NCI-H2227 treated with DMSO at 0.1 percent for 48 hours (cell line): ENCODE data around the gene CD72.
"Not testable (repeated sequence)": the region's sequence is repeated elsewhere in the genome, so short reads cannot be mapped to it uniquely, and the experiment has no call there.

ENCODE experiments used
- DNase-seq: peaks from one replicate; lab custom pipeline; 2025; lab: John Stamatoyannopoulos, UW

The CD72 gene

DNA sequence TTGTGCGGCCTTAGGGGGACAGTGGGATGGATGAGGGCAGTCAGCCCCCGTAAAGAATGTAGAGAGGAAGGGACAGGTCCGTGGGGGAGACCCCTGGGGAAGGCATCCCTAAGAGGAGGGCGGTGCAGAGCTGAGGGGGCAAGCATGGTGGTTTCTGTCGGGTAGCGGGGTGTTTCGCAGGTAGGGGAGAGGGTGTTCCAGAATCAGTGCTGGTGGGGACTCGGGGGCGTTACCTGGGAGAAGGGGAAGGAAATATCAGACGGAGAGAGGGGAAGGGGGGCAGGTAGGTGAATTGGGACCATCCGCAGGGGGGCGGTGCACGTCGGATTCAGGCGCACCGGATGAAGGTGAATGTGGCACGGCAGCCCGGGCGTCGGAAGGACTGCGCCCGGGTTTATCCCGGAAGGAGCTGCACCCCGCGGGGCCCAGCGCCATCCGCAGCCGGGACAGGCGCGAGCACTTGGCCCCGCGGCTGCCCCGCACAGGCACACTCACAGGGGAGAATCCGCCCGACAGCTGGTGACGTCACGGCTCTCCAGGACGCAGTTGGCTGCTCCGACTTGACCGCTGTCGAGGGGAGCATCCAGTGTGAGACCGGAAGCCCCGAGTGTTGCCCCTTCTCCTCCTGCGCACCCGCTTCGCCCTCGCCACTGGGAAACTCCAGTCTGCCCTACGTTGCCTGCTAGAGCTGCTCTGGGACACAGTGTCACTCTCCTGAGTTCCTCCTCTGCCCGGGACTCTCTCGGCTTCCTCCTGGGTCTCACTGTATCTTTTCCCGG lies 1.3 kb downstream of the CD72 start:
- DNase-seq: no peak

DNA sequence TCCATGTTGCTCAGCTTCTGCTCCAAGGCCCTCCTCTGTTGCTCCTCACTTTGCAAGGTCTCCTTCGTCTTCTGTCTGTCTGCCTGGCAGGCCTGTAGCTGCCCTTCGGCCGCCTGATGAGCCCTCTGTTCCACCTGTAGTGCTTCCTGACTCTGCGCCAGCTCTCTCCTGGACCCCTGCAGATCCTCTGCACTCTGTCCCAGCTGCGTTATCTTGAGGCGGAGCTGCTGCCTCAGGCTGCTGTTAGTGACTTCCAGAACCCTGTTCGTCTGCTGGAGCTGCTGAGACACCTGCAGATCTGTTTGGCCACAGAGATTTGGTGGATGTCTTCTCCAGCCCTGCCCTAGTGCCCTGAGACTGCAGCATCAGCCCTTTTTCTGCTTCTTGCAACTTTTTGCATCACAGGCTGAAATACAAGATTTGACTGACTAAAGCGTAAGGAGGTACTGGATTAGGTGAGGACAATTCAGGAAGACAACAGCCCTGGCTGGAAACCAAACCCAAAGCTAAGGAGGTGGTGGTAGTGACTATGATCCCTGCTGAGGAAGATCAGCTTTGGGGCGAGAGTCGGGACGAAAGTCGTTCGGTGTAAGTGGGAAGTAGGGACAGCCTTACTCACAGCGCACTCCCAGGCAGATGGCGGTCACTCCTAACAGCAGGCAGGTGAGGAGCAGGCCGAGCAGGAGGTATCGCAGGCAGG lies 2.1 kb downstream of the CD72 start:
- no peak for DNase-seq

DNA sequence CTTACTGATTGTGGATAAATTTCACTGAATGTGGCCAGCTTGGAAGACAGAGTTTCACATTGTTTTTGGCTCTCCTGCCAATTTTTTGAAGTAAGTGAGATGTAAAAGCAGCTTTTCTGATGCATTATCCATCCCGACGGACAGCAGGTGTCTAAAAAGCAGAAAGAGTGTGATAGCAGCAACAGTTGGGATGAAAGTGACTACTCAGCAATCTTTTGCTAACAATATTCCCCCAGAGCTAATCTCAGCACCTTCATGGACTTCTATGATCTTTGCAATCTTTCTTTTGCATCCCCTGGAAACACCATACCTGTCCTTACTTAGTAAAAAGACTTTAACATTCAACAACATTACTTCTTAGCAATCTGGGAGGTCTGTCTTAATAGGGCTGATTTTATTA lies 5.4 kb downstream of the CD72 start:
- no peak for DNase-seq

DNA sequence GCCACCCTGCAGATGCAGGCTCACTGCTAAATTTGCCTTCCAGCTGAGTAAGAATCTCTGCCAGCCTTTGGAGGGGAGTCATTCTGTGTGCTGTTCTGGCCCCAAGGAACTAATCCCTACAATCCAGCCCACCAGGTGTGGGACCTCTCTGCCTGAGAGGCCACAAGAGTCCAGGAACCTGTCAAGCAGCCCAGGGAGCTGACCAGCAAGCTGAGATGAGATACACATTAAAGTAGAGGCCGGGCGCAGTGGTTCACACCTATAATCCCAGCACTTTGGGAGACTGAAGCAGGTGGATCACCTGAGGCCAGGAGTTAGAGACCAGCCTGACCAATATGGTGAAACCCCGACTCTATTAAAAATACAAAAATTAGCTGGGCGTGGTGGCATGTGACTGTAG lies 6.1 kb downstream of the CD72 start:
- DNase-seq: not testable (repeated sequence)

DNA sequence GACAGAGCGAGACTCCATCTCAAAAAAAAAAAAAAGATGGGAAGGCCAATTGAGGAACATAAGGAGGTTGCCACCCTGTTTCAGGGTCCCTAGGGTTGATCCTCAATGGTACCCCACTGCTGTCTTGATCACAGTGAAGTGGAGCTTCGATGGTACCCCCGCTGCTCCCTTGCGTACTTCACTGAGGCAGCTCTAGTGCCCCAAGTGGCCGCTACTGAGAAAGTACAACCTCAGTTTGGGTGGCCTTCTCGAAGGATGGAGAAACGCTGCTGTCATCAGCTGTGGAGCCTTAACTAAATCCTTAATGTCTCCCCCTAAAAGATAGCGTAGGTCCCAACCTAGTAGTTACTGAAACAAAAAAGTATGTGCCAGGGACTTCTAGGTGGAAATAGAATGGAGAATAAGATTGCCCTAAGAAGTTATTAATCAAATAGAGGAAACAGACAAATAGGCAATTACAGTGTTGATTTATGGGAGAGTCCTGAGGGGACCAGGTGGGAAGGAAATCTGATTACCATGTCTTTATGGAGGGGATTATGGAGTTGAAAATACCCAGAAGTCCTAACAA lies 6.9 kb downstream of the CD72 start:
- no peak for DNase-seq

DNA sequence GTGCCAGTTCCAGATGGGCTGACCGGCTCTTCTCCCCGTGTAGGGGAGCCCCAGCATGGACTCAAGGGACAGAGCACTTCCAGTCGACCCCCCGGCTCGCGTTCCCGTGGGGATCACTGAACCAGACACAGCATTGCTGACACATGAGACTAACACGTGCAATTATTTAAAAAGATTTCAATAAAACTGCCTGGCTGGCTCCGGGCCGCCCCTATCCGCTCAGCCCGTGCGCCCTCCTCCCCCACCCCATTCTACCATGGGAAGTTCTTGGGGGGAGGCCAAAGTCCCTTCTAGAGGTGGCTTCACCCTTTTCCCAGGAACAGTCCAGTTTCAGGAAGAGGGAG lies 8.4 kb downstream of the CD72 start:
- no peak for DNase-seq

DNA sequence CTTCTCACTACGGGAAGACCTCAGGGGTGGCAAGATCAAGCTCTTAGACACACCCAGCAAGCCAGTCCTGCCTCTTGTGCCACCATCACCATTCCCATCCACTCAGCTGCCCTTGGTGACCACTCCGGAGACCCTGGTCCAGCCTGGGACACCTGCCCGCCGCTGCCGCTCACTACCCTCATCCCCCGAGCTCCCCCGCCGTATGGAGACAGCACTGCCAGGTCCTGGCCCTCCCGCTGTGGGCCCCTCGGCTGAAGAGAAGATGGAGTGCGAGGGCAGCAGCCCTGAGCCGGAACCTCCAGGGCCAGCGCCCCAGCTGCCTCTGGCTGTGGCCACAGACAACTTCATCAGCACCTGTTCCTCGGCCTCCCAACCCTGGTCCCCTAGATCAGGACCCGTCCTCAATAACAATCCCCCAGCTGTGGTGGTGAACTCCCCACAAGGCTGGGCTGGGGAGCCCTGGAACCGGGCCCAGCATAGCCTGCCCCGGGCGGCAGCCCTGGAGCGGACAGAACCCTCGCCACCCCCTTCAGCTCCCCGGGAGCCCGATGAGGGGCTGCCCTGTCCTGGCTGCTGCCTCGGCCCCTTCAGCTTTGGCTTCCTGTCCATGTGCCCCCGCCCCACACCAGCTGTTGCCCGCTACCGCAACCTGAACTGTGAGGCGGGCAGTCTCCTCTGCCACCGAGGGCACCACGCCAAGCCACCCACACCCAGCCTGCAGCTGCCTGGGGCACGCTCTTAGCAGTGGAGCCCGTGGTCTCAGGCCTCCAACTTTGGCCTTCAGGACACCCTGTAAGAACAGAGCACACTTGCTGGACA lies 9.0 kb downstream of the CD72 start:
- no peak for DNase-seq

DNA sequence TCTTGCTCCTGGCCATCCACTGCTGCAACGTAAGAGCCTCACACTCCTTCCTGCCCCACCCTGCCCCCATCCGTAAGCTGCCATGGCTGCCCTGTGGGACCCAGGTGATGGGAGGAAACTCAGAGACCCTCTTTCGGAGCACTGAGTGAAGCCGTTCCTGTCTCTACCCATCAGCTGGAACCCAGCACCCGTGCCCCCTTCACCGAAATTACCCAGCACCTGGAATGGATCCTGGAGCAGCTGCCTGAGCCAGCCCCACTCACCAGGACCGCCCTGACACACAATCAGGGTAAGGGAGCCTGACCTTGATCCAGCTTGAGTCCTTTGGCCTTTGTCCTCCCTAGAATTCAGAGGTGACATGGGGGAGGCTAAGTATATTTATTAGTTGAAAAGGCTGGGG lies 10.0 kb downstream of the CD72 start:
- DNase-seq: no peak

DNA sequence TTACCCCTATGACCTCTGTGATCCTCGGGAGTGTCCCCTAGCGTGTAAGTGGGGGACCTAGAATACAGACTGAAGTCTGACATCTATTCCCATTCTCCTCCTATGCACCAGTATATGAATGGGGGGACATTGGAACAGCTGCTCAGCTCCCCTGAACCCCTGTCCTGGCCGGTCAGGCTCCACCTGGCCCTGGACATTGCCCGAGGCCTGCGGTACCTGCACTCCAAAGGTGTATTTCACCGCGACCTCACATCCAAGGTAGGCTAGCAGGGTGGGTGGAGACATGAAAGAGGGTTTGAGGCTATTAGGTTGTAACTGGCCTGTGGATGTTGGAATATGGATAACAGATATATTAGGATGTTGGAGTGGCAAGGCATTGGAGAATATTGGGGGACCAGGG lies 11.5 kb downstream of the CD72 start:
- no peak for DNase-seq

DNA sequence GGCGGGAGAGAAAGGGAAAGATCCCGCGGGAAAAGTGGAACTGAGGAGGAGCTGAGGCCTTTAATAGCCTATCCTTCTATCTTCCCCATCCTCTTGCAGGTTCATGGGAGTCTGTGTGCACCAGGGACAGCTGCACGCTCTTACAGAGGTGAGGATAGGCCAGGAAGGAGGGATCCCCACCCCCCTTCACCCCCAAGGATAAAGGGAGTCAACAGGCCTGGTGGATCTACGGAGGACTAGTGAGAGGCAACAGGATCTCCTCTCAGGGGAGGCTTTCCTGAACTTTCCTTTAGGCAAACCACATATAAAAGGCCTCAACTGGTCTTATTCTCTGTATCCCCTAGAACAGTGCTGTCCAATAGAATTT lies 12.1 kb downstream of the CD72 start:
- DNase-seq: no peak

DNA sequence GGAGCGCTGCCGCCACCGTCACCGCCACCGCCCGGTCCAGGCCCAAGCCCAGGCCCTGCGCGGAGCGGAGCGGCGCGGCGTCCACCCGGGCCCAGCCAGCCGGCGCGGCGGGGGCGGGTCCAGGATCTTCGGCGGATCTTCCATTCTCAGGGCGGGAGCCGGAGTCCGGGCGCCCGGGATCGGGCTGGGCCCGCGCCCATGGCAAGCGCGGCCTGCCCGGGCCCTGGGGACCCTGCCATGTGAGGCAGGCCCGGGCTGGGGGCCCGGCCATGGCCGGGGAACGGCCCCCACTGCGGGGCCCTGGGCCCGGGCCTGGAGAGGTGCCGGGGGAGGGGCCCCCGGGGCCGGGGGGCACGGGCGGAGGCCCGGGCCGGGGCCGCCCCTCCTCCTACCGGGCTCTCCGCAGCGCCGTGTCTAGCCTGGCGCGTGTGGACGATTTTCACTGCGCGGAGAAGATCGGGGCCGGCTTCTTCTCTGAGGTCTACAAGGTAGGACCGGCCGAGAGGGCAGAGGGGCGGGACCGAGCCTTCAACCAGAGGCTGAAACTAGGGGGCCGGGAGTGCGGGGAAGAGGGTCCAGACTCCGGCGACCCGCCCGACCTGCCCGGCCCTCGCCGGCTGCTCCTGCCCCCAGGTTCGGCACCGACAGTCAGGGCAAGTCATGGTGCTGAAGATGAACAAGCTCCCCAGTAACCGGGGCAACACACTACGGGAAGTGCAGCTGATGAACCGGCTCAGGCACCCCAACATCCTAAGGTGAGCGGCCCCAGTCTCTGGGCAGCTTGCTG lies 12.7 kb downstream of the CD72 start:
- no peak for DNase-seq

DNA sequence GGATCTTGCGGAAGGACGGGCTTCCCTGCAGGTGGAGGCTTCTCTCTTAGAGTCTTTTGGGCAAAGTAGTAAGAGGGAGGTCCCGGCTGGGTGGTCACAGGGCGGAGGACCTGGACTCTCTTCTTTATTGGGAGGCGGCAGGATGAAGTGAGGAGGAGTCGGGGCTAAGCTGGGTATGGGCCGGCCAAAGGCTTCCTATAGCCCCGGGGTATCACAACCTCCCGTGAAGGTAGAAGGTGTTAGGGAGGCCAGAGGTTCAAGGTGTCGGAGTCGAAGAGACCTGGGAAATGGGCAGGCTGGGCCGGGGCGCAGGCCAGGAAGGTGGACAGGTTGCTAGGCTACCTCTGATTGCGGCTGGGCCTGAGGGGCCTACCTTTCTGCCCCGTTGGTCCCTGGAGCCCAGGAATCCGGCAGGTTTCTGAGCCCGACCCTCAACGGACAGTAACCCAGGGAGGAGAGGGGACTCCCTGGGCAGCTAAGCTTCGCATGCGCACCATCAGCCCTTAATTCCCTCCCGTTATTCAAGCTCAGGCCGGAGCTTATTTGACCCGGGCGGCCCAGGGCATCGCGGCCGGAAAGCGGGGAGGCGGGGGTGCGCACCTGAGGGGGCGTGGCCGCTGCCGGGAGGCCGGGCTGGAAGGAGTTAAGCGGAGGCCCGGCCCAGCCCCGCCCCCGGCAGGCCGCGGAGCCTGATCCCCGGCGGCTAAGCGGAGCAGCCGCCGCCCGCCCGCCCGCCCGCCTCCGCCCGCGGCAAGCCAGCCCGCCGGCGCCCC lies 13.4 kb downstream of the CD72 start, which contains the start of gene TESK1:
TESK1 (plus strand) TSS at position 685 of the 773 bp plus-strand sequence. CDS start 358 bp downstream, outside the sequence.
- peak; percentile 25 for DNase-seq

DNA sequence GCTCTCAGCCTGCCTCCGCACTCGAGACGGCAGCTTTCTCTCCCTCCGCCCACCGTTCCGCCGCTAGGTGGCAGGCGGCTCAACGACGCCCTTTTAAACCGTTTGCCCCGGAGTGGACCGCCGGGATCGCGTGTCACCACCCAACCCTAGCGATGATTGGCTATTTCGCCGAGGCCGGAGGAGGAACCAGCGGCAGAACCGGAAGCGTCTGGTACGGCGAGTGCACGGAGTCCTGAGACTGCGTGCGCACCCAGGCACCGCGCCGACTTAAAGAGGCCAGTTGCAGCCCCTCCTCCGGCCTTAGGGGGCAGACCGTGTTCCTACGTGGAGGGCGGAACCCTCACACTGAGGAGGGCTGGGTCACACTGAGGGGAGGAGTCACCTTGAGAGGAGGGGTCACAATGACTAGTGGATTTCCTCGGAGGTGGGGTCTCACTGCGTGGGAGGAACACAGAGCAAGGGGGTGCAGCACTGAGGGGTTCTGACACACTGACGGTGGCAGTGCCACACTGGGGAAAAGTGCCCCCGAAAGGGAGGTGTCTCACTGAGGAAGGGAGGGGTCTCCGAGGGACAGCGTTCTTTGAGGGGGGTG lies 14.1 kb downstream of the CD72 start:
- peak; percentile 96 for DNase-seq

DNA sequence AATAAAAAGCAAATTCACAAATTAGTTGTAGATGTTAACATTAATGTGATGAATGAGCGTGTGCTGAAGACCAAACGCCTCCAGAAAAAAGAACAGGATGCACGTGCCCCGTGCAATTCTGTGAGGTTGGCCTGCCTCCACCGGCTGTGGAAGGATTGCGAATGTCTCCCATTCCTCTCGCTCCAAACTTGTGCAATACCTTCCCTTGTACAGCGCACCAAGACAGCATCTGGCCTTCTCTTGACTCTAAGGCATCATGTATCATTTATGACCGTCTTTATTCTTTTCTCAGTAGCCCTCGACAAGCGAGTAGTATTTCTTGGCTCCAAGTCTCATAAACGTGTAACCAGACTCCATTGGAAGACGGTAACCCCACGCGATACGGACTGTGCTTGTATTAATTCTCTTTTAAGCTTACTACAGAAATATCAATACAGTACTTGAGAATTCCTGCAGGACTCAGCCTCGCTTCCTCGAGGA lies 14.7 kb downstream of the CD72 start:
- no peak for DNase-seq

DNA sequence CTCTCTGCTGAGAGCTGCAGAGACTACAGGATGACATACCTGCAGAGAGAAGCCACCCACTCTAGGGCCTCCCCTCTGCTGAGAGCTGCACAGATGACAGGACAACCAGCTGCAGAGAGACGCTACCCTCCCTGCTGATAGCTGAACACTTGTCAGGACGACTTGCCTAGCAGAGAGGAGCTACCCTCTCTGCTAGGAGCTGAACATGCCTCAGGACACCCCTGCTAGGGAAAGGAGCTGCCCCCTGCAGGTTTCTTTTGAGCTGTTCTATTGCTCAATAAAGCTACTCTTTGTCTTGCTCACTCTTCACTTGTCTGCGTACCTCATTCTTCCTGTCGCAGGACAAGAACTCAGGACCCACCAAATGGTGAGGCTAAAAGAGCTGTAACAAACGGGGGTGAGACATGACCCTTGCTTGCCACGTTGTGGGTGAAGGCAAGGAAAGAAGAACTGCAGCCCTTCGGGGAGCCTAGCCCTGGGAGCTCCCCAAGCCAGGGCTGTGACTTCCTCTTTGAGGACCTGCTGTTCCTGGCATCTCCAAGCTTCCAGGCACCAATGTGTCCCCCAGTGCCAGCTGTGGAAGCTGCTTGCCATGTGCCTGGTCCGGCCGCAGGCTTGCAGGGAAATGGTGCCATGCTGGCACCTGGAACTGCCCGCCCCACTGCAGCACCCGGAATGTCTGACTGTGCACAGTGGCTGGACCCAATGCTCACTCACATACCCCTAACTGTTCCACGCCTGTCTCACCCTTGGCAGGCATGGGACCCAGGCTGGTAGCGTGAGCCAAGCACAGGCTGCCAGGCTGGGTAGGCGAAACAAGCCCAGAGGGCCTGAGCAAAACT lies 18.2 kb downstream of the CD72 start:
- no peak for DNase-seq

DNA sequence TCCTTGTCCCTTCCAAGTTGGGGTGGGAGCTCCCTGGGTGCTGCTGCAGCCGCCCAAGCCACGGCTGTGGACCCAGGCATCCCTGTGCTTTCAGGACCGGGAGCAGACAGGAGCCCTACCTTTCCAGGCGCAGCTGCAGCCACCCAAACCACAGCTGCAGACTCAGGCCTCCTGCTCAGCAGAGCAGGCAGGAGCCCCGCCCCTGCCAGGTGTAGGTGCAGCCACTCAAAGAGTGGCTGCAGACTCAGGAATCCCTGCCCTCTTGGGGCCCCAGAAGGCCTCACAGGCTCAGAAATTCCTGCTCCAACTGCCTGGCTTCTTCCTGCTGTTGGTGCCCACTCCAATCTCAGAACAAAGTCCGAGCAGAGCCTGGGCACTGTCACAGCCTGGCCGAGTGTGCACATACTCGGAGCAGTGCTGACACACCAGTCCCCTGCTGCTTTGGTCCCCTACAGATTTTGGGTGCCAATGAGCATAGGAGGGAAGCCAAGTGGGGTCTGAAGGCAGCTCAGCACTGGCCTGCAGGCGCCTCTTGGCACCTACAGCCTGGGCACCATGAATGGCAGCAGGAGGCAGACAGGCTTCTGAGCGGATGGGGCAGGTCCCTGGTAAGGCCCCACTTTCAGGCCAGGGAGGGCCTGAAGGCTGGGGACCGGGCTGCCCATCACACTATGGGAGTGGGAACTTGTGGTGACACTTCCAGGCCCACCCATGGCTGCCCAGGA lies 19.2 kb downstream of the CD72 start:
- DNase-seq: no peak

DNA sequence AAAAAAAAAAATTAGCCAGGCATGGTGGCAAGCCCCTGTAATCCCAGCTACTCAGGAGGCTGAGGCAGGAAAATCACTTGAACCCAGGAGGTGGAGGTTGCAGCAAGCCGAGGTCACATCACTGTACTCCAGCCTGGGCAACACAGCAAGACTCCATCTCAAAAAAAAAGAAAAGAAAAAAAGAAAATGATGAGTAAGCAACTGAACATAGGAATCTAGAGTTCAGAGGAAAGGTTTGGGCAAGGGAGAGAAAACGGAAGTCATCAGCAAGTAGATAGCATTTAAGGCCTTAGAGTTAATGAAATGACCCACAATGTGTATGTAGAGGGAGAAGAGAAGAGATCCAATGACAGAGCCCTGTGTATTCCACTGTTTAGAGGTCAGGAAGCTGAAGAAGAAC lies 21.3 kb downstream of the CD72 start:
- DNase-seq: not testable (repeated sequence)

DNA sequence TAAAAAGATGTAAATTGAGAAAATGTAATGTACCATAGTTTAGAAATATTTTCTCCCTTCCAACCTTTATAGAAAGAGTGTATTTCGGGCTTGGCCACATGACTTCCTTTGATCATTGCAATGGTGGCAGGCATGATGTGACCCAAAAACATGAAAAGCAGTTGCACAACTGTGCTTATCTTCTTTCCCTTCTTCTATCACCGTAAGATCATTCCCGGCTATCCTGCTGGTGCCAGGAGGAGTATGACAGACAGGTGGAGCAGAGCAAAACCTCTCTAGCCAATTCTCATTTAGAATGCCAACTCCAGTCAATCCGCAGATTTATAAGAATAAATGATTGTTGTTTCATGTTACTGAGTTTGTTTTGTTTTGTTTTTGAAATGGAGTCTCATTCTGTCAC lies 23.7 kb downstream of the CD72 start:
- DNase-seq: no peak

DNA sequence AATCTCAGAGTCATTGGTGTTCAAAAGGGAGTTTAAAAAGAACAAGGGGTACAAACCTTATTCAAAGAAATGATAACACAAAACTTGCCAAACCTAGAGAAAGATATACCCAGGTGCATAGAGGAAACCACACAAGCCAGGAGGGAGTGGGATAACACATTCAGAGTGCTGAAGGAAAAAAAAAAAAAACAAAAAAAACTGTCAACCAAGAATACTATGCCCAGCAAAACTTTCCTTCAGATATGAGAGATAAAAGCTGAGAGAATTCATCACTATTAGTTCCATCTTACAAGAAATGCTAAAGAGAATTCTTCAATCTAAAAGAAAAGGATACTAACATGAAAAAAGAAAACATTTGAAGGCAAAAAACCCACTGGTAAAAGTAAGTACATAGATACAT lies 24.6 kb downstream of the CD72 start:
- DNase-seq: no peak
